HepG2 (cell line): ENCODE results near the gene USP35. TPM values are rescaled to one million over a fixed set of nuclear protein-coding genes. Genes with fewer than 3 reads are reported as not detected.

Source experiments
- ATF7 ChIP-seq, 2 experiments: fragments of 450-650 bp in 1 of 2; sonication (generic) in 1 of 2; formaldehyde crosslinking in 1 of 2; IDR thresholded peaks; 2 replicates each; pipeline versions ENCODE4 v1.4.0 to v1.6.1; 2016 to 2020; ENCODE audit warnings: antibody characterized with exemption in 1 of 2, mild to moderate bottlenecking in 1 of 2, missing genetic modification reagents in 1 of 2
- CEBPG ChIP-seq: IDR thresholded peaks from 2 replicates; pipeline ENCODE4 v1.6.1; 2016
- HOXA7 ChIP-seq: sonication (generic); formaldehyde crosslinking; IDR thresholded peaks from 2 replicates; pipeline ENCODE4 v1.8.1; 2022; ENCODE audit warnings: mild to moderate bottlenecking, missing genetic modification reagents, moderate library complexity
- KDM2A ChIP-seq: sonication (generic); formaldehyde crosslinking; IDR thresholded peaks from 2 replicates; pipeline ENCODE4 v1.4.0; 2020; ENCODE audit warnings: low read depth, missing genetic modification reagents, borderline replicate concordance
- KDM5B ChIP-seq: sonication (generic); formaldehyde crosslinking; IDR thresholded peaks from 2 replicates; pipeline ENCODE4 v1.4.0; 2020; ENCODE audit warnings: missing genetic modification reagents, mild to moderate bottlenecking, borderline replicate concordance
- KDM6A ChIP-seq: IDR thresholded peaks from 2 replicates; pipeline ENCODE4 v1.6.1; 2016; ENCODE audit warnings: low read depth
- NR2F6 ChIP-seq, 2 experiments: IDR thresholded peaks; 2 replicates each; pipeline ENCODE4 v1.6.1; 2016; ENCODE audit warnings: antibody characterized with exemption in 1 of 2, mild to moderate bottlenecking in 1 of 2
- SP2 ChIP-seq: sonication (generic); formaldehyde crosslinking; IDR thresholded peaks from 2 replicates; pipeline ENCODE4 v1.5.1; 2020; ENCODE audit warnings: mild to moderate bottlenecking, missing genetic modification reagents
- ZNF644 ChIP-seq: IDR thresholded peaks from 2 replicates; pipeline ENCODE4 v1.6.1; 2016; ENCODE audit warnings: low read depth
- ZNF781 ChIP-seq: sonication (generic); formaldehyde crosslinking; IDR thresholded peaks from 2 replicates; pipeline ENCODE4 v1.5.1; 2020; ENCODE audit warnings: borderline replicate concordance, mild to moderate bottlenecking, missing genetic modification reagents; ENCODE audit errors: not compliant biosample characterization
- polyA plus RNA-seq, 8 experiments: library from polyadenylated mRNA; depleted of rRNA in 3 of 8; stranded (reverse) in 7 of 8; unstranded in 1 of 8; fragments of >200 nt; fragmentation: Illumina TruSeq in 4 of 8; extraction: Trizol in 4 of 8; gene quantifications; 2 replicates each; pipeline versions ENCODE4 v1.2.1 to v1.2.3, GENCODE V29; 2011 to 2016; ENCODE audit warnings: low read depth in 4 of 8, missing spikeins in 1 of 8, mixed read lengths in 1 of 8; ENCODE audit not compliant: insufficient read depth in 1 of 8
- total RNA-seq, 5 experiments: library from RNA; depleted of rRNA; stranded (reverse); fragments of >200 nt; fragmentation: Illumina TruSeq; extraction: Trizol; gene quantifications; 2 replicates each; pipeline ENCODE4 v1.2.3, GENCODE V29; 2016; ENCODE audit warnings: low read depth in 1 of 5
- TF ChIP-seq, protein P1 (sequence below): sonication (generic); formaldehyde crosslinking; IDR thresholded peaks from 2 replicates; pipeline ENCODE4 v1.5.0; 2020; ENCODE audit warnings: mild to moderate bottlenecking, missing genetic modification reagents, borderline replicate concordance
- TF ChIP-seq, protein P2 (sequence below): sonication (generic); formaldehyde crosslinking; IDR thresholded peaks from 2 replicates; pipeline ENCODE4 v1.5.1; 2020; ENCODE audit warnings: mild to moderate bottlenecking, missing genetic modification reagents, moderate library complexity
- TF ChIP-seq, protein P3 (sequence below): sonication (generic); formaldehyde crosslinking; IDR thresholded peaks from 2 replicates; pipeline ENCODE4 v1.9.0; 2021; ENCODE audit warnings: missing genetic modification reagents, mild to moderate bottlenecking, borderline replicate concordance
- TF ChIP-seq, protein P4 (sequence below): IDR thresholded peaks from 2 replicates; pipeline ENCODE4 v1.6.1; 2018; ENCODE audit warnings: missing genetic modification reagents, mild to moderate bottlenecking, missing compliant biosample characterization
- TF ChIP-seq, protein P5 (sequence below): sonication (generic); formaldehyde crosslinking; IDR thresholded peaks from 2 replicates; pipeline ENCODE4 v1.4.0; 2020; ENCODE audit warnings: missing genetic modification reagents

The USP35 gene
- total and polyA plus RNA-seq, 2 of the 13 experiments (the other 11 are each of a cell fraction or from before 2014, with no cell fraction given): 4.6 to 7.7 TPM

DNA sequence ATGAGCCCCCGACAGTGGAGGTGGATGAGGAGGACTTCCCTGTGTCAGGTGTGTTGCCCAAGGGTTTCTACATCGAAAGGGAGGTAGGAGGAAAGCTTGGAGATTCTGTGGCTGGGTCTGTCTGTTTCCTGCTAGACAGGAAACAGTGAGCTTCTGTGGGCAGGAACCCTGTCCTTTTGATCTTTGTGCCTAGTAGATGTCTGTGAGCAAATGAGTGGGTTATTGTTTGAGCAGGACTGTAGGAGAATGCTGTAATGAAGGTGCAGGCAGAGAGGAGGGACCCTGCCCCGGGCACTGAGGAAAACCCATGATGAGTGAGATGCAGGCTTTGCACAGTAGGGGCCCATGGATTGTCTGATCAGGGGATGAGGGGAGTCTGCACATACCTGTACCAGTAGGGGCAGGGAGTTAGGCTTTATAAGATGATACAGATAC is 14.0 kb downstream of the USP35 start (continued):
- TF ChIP-seq, protein P1, sequence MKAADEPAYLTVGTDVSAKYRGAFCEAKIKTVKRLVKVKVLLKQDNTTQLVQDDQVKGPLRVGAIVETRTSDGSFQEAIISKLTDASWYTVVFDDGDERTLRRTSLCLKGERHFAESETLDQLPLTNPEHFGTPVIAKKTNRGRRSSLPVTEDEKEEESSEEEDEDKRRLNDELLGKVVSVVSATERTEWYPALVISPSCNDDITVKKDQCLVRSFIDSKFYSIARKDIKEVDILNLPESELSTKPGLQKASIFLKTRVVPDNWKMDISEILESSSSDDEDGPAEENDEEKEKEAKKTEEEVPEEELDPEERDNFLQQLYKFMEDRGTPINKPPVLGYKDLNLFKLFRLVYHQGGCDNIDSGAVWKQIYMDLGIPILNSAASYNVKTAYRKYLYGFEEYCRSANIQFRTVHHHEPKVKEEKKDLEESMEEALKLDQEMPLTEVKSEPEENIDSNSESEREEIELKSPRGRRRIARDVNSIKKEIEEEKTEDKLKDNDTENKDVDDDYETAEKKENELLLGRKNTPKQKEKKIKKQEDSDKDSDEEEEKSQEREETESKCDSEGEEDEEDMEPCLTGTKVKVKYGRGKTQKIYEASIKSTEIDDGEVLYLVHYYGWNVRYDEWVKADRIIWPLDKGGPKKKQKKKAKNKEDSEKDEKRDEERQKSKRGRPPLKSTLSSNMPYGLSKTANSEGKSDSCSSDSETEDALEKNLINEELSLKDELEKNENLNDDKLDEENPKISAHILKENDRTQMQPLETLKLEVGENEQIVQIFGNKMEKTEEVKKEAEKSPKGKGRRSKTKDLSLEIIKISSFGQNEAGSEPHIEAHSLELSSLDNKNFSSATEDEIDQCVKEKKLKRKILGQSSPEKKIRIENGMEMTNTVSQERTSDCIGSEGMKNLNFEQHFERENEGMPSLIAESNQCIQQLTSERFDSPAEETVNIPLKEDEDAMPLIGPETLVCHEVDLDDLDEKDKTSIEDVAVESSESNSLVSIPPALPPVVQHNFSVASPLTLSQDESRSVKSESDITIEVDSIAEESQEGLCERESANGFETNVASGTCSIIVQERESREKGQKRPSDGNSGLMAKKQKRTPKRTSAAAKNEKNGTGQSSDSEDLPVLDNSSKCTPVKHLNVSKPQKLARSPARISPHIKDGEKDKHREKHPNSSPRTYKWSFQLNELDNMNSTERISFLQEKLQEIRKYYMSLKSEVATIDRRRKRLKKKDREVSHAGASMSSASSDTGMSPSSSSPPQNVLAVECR: peak; percentile 57; the same call in 1 of the 2 replicates
- TF ChIP-seq, protein P2, sequence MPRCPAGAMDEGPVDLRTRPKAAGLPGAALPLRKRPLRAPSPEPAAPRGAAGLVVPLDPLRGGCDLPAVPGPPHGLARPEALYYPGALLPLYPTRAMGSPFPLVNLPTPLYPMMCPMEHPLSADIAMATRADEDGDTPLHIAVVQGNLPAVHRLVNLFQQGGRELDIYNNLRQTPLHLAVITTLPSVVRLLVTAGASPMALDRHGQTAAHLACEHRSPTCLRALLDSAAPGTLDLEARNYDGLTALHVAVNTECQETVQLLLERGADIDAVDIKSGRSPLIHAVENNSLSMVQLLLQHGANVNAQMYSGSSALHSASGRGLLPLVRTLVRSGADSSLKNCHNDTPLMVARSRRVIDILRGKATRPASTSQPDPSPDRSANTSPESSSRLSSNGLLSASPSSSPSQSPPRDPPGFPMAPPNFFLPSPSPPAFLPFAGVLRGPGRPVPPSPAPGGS (CRISPR knock-in tag): peak; percentile 64; the same call in 1 of the 2 replicates
- TF ChIP-seq, protein P3, sequence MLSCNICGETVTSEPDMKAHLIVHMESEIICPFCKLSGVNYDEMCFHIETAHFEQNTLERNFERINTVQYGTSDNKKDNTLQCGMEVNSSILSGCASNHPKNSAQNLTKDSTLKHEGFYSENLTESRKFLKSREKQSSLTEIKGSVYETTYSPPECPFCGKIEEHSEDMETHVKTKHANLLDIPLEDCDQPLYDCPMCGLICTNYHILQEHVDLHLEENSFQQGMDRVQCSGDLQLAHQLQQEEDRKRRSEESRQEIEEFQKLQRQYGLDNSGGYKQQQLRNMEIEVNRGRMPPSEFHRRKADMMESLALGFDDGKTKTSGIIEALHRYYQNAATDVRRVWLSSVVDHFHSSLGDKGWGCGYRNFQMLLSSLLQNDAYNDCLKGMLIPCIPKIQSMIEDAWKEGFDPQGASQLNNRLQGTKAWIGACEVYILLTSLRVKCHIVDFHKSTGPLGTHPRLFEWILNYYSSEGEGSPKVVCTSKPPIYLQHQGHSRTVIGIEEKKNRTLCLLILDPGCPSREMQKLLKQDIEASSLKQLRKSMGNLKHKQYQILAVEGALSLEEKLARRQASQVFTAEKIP (CRISPR knock-in tag): no peak
- TF ChIP-seq KDM6A (CRISPR knock-in tag) (0 out of 2 replicates have a peak, but pooled peaks have one; percentile 49), ZNF644 (CRISPR knock-in tag) (0 out of 2 replicates have a peak, but pooled peaks have one; percentile 32), KDM5B (CRISPR knock-in tag) (no peak), SP2 (CRISPR knock-in tag) (no peak), ATF7 (IDR thresholded peaks at IDR 0.05) (no peak), ATF7 (CRISPR knock-in tag; IDR thresholded peaks at IDR 0.05) (no peak), ZNF781 (no peak), NR2F6 (IDR thresholded peaks at IDR 0.05) (0 out of 2 replicates have a peak, but pooled peaks have one; percentile 25), NR2F6 (CRISPR knock-in tag; IDR thresholded peaks at IDR 0.05) (0 out of 2 replicates have a peak, but pooled peaks have one; percentile 65), KDM2A (CRISPR knock-in tag) (0 out of 2 replicates have a peak, but pooled peaks have one; percentile 29), CEBPG (peak; percentile 83), HOXA7 (CRISPR knock-in tag) (no peak)
- TF ChIP-seq, protein P4, sequence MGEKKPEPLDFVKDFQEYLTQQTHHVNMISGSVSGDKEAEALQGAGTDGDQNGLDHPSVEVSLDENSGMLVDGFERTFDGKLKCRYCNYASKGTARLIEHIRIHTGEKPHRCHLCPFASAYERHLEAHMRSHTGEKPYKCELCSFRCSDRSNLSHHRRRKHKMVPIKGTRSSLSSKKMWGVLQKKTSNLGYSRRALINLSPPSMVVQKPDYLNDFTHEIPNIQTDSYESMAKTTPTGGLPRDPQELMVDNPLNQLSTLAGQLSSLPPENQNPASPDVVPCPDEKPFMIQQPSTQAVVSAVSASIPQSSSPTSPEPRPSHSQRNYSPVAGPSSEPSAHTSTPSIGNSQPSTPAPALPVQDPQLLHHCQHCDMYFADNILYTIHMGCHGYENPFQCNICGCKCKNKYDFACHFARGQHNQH (CRISPR knock-in tag): peak; percentile 92
- TF ChIP-seq, protein P5, sequence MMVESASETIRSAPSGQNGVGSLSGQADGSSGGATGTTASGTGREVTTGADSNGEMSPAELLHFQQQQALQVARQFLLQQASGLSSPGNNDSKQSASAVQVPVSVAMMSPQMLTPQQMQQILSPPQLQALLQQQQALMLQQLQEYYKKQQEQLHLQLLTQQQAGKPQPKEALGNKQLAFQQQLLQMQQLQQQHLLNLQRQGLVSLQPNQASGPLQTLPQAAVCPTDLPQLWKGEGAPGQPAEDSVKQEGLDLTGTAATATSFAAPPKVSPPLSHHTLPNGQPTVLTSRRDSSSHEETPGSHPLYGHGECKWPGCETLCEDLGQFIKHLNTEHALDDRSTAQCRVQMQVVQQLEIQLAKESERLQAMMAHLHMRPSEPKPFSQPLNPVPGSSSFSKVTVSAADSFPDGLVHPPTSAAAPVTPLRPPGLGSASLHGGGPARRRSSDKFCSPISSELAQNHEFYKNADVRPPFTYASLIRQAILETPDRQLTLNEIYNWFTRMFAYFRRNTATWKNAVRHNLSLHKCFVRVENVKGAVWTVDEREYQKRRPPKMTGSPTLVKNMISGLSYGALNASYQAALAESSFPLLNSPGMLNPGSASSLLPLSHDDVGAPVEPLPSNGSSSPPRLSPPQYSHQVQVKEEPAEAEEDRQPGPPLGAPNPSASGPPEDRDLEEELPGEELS (CRISPR knock-in tag): peak; percentile 75
